Measurements from ENCODE around the gene MPC1. TPM values are rescaled to one million over a fixed set of nuclear protein-coding genes. Genes with fewer than 3 reads are reported as not detected.
"Not testable (repeated sequence)": the region's sequence is repeated elsewhere in the genome, so short reads cannot be mapped to it uniquely, and the experiment has no call there.

The MPC1 gene
- total RNA-seq, 6 experiments from 2014 or later: 21.7 to 24.5 (median 22.9) TPM

- Mint-ChIP-seq H3K4me3 (no peak overlapping the region), H3K27me3 (ENCODE audit: insufficient read depth) (peaks cover 4% of the 10 kb centered on the region; the same call in 1 of the 2 replicates), H3K36me3 (ENCODE audit: low read depth) (no peaks in the 10 kb centered on the region), H3K4me1 (ENCODE audit: low read depth) (no peaks in the 10 kb centered on the region; the same call in 1 of the 2 replicates), H3K9me3 (no peaks in the 10 kb centered on the region), H3K27ac (no peak overlapping the region)
- no peak for DNase-seq
- TF ChIP-seq CTCF (IDR thresholded peaks at IDR 0.05): no peak
Measured at GRCh38 chr6:166352923-166353322, 29.8 kb downstream of the MPC1 start.

GRCh38 chr6:166351715-166352285, 30.9 kb downstream of the MPC1 start:
- Mint-ChIP-seq H3K27me3 (ENCODE audit: insufficient read depth) (peaks cover 6% of the 10 kb centered on the region), H3K4me1 (ENCODE audit: low read depth) (no peaks in the 10 kb centered on the region; the same call in 1 of the 2 replicates), H3K36me3 (ENCODE audit: low read depth) (no peaks in the 10 kb centered on the region), H3K4me3 (no peak overlapping the region; the same call in 1 of the 2 replicates), H3K9me3 (no peaks in the 10 kb centered on the region), H3K27ac (no peak overlapping the region)
- DNase-seq: no peak
- TF ChIP-seq CTCF (IDR thresholded peaks at IDR 0.05): no peak

GRCh38 chr6:166348305-166348949, 34.3 kb downstream of the MPC1 start:
- no peaks in the 10 kb centered on the region for H3K36me3 Mint-ChIP-seq (ENCODE audit: low read depth)
- DNase-seq: no peak
- no peak for TF ChIP-seq CTCF (IDR thresholded peaks at IDR 0.05)
- no peak overlapping the region for H3K4me3 Mint-ChIP-seq
- no peaks in the 10 kb centered on the region for H3K9me3 Mint-ChIP-seq
- peaks cover 9% of the 10 kb centered on the region for H3K27me3 Mint-ChIP-seq (ENCODE audit: insufficient read depth)
- peaks cover 3% of the 10 kb centered on the region for H3K4me1 Mint-ChIP-seq (ENCODE audit: low read depth)
- H3K27ac Mint-ChIP-seq: no peak overlapping the region

GRCh38 chr6:166346965-166347364, 35.8 kb downstream of the MPC1 start:
- Mint-ChIP-seq H3K4me3 (no peak overlapping the region), H3K9me3 (no peaks in the 10 kb centered on the region), H3K36me3 (ENCODE audit: low read depth) (peaks cover under 1% of the 10 kb centered on the region), H3K4me1 (ENCODE audit: low read depth) (peaks cover 7% of the 10 kb centered on the region), H3K27ac (no peak overlapping the region), H3K27me3 (ENCODE audit: insufficient read depth) (peaks cover 9% of the 10 kb centered on the region)
- no peak for DNase-seq
- no peak for TF ChIP-seq CTCF (IDR thresholded peaks at IDR 0.05)

- Mint-ChIP-seq H3K9me3 (no peaks in the 10 kb centered on the region), H3K27ac (no peak overlapping the region), H3K27me3 (ENCODE audit: insufficient read depth) (peaks cover 9% of the 10 kb centered on the region), H3K4me1 (ENCODE audit: low read depth) (peaks cover 12% of the 10 kb centered on the region), H3K36me3 (ENCODE audit: low read depth) (peaks cover 6% of the 10 kb centered on the region), H3K4me3 (no peak overlapping the region)
- no peak for DNase-seq
- TF ChIP-seq CTCF (IDR thresholded peaks at IDR 0.05): no peak
Measured at GRCh38 chr6:166346449-166346848, 36.3 kb downstream of the MPC1 start.

GRCh38 chr6:166345672-166346071, 37.1 kb downstream of the MPC1 start:
- H3K4me1 Mint-ChIP-seq (ENCODE audit: low read depth): peaks cover 15% of the 10 kb centered on the region
- not testable (repeated sequence) for H3K27me3 Mint-ChIP-seq (ENCODE audit: insufficient read depth); H3K9me3 Mint-ChIP-seq; H3K4me3 Mint-ChIP-seq; DNase-seq; H3K36me3 Mint-ChIP-seq (ENCODE audit: low read depth); H3K27ac Mint-ChIP-seq

- not testable (repeated sequence) for H3K27ac Mint-ChIP-seq
Measured at GRCh38 chr6:166344921-166345320, 37.8 kb downstream of the MPC1 start.

More at GRCh38 chr6:166344921-166345320, 37.8 kb downstream of the MPC1 start:
- DNase-seq; H3K27me3 Mint-ChIP-seq (ENCODE audit: insufficient read depth); H3K9me3 Mint-ChIP-seq; H3K4me3 Mint-ChIP-seq; H3K36me3 Mint-ChIP-seq (ENCODE audit: low read depth): not testable (repeated sequence)
- peaks cover 15% of the 10 kb centered on the region for H3K4me1 Mint-ChIP-seq (ENCODE audit: low read depth)
